ENCODE results near the gene MRPL55.

The MRPL55 gene

DNA sequence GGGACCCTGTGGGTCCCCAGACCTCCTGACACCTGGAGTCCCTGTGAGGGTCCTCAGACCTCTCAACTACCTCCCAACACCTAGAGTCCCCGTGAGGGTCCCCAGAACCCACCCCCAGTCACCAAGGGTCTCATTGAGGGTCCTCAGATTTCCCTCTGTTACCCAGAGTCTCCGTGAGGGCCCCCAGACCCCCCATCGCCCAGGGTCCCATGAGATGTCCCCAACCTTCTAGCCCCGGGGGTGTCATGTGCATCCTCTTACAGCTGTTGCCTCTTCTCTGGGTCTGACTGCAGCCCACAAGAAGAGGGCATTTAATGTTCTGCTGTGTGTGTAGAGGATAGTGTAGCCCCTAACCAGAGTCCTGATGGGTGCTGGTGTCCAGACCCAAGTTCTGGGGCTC lies 38.7 kb upstream of the MRPL55 start:
- no peak for DNase-seq (ENCODE audit: low read depth in 2 of 2)

DNA sequence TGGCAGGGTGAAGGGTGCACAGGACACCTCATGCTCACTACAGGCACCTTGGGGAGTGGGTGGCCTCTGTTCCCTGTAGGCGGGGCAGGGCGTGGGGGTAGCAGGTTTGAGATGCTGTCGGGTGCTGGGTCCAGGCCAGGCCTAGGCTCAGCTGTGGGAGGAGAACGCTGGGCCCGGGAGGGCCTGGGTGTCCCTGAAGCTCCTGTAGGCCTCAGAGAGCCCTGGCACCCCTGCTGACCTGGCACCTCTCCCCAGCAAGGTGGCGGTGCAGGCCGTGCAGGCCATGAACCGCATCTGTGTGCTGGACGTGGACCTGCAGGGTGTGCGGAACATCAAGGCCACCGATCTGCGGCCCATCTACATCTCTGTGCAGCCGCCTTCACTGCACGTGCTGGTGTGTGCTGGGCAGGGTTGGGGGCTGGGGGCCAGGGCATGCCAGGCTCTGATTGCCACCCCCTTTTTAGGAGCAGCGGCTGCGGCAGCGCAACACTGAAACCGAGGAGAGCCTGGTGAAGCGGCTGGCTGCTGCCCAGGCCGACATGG lies 38.1 kb upstream of the MRPL55 start:
- no peak for DNase-seq (ENCODE audit: low read depth in 2 of 2)

DNA sequence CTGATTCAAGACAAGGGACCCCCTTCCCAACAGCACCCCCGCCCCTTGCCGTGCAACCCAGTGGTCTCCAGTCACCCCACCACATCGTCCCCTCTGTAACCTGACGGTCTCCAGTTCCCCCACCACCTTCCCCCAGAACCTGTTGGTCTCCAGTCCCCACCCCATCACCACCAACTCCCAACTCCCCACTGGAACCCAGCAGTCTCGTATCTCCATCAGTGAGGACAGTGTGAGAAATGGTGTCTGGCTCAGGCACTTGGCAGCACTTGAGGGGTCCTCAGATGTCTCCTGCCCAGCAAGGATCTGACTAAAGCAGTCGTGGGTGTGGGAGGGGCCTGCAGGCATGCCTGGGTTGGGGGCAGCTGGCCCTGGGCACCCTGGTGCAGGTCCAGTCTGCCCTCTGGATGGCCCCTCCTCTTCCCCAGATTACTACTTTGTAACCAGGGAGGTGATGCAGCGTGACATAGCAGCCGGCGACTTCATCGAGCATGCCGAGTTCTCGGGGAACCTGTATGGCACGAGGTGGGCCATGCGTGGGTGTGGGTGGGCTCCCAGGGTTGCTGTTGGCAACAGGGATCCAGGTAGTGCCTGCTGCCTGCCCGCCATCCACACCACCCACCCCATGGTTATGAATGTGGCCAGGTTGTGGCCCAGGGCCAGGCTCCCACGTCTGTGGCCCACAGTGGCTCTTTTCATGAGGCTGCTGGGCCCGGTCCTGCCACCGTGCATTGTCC lies 37.5 kb upstream of the MRPL55 start:
- DNase-seq (ENCODE audit: low read depth in 2 of 2) = no peak

DNA sequence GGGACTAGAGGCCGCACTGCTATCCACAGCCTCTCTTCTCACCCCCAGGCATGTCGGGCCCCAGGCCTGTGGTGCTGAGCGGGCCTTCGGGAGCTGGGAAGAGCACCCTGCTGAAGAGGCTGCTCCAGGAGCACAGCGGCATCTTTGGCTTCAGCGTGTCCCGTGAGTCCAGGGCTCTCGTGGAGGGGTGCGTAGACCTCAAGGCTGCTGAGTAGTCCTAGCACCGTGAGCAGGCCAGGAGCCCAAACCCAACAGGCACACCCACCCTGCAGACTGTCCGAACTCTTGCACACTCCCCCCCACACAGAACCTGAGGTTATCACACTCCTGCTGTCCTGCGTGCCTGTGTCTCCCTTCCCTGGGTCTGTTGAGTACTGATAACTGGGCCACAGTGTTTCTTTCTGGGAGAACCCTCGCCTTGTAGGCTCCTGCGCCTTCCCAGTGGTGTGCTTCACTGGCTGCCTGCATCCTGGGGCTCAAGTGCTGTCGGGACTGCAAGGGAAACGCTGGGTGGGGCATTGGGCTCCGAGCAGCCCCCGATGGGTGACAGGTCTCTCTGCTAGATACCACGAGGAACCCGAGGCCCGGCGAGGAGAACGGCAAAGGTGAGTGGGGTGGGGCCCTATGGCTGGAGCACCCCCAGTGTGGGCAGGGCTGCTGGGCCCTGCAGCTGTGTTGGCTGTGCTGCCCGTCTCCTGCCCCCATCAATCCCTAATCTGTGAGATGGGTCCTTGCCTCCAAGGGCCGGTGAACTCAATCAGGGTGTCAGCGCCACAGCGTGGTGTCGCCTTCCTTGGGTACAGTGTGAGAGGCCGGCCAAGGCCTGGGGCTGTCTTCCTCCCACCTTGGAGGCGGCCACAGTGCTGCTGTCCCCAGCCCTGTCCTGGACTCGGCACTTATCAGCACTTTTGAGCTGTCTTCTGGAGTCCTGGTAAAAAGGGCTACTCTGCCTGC lies 36.6 kb upstream of the MRPL55 start:
- DNase-seq (ENCODE audit: low read depth in 2 of 2) = no peak

DNA sequence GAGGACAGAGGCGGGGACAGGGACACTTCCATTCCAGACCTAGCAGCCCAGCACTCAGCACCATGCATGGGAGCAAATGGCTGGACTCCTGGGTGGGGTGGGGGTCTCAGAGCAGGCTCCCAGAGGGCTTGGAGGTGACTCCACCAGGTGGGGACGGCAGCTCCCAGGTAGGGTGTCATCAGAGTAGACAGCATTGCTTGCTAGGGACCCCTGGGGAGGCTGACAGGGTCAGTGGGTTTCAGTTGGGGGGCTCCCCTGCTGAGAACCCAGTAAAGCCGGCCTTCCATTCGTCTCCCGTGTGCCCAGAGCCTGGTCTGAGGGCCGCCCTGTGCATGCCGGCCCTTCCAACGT lies 35.9 kb upstream of the MRPL55 start:
- DNase-seq (ENCODE audit: low read depth in 2 of 2) = no peak

DNA sequence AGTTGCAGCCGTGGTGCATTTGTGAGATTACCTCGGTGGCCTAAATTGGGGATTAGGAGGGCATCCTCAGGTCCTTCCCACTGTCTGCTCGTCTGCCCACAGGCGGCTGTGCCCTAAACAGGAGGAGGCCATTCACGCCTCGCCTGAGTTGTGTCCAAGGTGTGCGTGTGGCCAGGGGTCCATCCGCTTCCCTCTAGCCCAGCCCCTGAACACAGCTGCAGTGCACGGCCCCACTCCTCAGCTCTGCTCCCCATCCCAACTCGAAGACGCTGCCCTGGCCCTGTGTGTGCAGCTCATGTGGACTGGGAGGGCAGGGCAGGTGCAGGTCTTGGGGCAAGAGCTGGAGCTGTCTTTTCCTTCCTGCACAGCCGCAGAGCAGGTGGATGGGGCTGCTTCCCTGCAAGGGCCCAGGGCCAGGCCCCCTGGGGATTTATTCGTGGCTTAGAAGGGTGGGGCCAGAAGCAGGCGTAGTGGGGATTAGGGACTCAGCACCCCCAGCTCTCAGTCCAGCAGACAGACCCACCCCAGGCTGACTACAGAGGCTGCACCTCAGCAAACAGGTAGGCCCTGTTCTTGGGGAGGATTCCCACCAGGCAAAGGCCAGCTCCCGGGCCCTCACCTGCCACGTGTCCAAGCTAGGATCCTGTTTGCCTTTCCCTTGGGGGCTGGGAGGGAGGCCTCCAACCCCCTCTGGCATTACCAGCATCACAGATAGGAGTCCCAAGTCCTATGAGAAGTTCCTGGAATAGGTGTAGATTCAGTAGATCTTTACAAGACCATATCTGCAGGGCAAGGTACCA lies 35.3 kb upstream of the MRPL55 start:
- DNase-seq (ENCODE audit: low read depth in 2 of 2) = no peak

DNA sequence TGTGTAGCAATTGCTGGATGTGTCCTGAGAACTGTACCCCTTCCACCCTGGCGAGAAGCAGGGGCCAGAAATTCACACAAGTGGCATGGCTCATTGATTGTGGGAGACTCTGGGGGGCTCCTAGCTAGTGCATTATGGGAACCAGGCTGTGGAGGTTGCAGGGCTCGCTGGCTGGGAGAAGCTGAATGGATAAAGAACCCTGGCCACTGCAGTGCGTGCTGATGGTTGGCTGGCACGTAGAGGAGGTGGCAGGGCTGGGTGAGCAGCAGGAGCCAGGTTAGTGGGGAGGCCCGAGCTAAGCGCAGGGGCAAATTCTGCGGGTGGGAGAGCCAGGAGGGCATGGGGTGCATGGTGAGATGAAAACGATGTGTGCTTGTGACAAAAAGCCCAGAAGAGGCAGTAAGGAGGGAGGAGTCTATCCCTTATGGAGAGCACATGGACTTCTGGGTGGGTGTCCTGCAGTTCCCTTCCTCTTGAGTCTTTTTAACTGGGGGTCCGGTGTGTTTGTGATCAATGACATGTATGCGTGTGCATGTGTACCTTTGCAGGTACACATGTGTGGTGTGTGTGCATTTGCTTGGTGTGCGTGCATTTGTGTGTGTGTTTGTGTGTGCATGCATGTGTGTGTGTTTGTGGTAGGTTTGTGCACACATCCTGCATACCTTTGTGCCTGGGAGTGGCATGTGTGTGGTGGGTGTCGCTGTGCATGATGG lies 34.5 kb upstream of the MRPL55 start:
- no peak for DNase-seq (ENCODE audit: low read depth in 2 of 2)

DNA sequence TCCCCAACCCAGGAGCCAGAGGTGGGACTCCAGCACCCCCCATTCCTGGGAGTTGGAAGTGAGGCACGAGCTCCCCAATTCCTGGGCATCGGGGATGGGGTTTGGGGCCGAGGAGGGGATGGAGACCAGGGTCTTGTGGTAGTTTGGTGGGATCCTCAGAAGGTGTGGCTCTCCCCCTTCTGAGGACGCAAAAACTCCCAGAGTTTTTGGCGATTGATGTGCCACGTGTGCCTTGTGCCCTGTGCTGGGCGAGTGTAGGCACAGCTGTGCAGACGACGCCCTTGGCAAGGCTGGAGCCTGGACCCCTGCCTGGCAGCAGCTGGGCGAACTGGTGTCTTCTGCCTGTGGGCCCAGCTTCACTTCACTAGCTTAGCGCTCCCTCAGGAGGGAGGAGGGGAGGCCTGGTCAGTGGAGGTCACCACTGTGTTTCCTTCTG lies 33.6 kb upstream of the MRPL55 start:
- DNase-seq (ENCODE audit: low read depth in 2 of 2) = no peak

DNA sequence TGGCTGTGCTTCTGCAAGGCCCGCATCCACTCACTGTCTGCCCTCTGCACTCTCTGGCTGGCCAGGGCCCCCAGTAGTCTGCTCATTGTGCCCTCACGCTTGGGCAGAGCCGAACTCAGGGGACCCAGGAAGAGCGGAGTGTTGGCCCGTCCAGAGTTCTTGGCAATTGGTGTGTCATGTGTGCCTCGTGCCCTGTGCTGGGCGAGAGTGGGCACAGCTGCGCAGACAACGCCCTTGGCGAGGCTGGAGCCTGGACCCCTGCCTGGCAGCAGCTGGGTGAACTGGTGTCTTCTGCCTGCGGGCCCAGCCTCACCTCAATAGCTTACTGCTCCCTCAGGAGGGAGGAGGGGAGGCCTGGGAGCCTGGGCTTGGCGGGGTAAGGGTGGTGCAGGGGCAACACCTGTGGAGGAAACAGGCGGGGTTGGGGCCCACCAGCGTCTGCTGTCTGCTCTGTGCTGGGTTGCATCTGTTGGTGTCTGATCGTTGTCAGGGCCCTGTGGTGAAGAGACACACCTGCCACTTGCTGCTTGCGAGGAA lies 33.1 kb upstream of the MRPL55 start:
- DNase-seq (ENCODE audit: low read depth in 2 of 2) = no peak

DNA sequence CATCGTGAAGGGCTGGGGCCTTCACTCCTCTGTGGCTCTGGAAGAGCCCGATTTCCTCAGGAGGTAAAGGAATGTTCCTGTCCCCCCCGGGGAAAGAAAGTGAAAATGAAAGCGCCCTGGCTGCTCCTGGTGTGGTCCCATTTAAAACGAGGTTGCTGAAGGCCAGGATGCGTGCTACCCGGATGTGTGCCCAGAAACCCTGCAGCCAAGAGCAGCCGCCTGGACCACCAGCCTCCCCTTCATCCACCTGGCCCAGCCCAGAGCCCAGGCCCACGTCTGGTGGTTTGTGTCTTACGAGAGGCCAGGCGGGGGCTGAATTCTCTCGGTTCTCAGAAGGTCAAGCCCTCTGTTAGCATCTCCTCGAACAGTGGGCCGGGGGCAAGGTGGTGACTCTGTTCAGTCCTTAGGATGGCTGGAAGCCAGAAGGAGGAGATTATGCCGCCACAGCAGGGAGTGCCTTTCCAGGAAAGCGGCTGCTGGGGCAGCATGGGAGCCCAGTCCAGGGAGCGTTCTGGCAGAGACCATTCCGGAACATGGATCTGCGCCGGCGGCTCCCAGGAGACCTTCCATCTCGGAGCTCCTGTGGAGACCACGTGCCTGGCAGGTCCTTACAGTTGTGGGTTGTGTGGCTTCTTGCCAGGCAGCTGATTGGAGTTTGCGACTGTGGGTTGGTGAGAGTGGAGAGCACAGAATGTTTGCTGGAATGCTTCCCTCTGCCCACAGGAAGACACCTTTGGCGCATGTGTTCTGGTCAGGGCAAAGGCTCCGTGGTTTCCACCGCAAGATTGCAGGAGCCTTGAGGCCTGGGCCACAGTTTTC lies 32.3 kb upstream of the MRPL55 start:
- no peak for DNase-seq (ENCODE audit: low read depth in 2 of 2)

DNA sequence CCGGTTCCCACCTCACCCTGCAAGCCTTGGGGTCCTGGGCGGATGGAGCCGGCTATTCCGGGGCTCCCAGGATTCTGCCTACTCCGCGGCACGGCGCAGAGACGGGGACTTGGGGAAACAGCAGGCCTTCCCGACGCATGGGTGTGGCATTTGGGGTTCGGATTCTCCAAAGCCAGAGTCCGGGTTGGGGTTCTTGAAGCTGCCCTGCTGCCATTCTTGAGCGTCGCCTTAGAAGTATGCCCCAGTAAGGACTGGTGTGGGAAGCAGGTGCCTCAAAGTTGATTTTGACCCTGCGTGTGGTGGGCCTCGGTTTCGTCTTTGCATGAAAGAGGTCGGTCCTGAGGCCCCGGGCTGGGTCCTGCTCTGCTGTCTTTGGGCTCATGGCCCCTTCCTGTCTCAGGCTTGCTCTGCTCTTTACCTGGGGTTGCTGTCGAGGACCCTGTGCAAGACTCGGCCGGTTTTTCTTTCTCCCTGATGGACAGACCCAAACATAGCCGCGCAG lies 31.7 kb upstream of the MRPL55 start:
- no peak for DNase-seq (ENCODE audit: low read depth in 2 of 2)

DNA sequence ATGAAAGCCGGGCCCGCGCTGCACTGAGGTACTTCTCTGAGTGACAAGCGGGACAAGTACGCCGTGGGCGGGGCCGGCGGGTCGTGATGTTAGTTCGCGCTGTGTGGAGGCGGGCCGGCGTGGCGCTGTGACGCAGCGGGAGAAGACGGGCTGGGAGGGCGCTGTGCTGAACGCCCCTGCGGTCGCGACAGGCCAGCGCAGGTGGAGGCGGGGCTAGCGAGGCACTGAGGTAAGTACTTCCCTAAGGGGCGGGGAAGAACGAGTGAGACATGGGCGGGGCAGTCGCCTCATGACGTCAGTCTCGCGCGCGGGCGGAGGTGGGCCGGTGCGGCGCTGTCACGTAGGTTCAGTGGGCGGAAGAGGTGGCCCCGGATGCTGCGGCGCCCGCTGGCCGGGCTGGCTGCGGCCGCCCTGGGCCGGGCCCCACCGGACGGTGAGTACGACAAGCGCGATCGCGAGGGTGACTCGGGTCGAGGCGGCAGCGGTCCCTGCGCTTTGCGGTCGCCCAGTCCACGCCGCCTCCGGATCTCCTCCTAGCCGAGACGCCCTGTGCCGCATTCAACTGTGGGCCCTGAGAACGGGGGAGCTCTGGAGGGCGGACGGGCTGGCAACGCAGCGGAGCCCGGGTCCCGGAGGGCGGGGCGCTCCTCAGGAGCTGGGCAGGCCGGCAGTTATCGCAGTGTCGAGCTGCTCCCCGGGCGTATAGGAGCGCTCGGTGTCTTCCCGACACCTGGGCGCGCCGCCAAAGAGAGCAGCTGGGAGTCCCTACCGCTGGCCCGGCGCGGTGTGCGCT lies 31.0 kb upstream of the MRPL55 start, which contains the start of gene GUK1:
GUK1 (plus strand) TSS at position 349 of the 793 bp plus-strand sequence; CDS start at position 373, 24 bp downstream.
- peak; percentile 100 for DNase-seq (ENCODE audit: low read depth in 2 of 2)

DNA sequence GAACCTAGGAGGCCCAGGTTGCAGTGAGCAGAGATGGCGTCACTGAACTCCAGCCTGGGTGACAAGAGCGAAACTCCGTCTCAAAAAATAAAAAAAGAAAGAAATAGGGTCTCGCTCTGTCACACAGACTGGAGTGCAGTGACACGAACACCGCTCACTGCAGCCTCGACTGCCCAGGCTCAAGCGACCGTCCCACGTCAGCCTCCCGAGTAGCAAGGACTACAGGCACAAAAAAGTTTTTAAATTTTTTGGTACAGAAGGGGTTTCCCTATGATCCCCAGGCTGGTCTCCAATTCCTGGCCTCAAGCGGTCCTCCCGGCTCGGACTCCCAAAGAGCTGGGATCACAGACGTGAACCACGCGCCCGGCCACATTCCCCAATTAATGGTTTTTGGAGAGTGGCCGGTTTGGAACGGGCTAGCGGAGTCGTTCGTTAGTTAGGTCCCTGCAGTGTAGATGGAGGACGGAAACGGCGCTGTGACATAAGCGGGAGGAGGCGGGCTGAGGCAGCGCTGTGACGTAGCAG lies 30.4 kb upstream of the MRPL55 start:
- no peak for DNase-seq (ENCODE audit: low read depth in 2 of 2)

DNA sequence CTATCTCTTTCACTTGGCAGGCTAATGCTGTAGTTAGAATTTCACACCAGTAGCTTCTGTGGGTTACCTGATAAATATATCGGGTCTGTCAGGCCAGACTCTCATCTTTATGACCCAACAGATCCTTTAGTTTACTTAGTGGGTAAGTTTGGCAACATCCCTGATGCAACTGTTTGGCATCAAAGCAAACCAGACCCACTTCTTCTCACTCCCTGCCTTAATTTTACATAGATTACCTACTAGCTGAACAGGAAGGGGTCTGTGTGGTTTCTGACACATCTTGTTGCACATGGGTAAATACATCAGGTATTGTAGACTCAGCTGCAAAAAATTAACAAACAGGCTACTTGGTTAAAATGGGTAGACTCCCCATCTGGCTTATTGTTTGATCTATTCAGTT lies 27.8 kb upstream of the MRPL55 start:
- DNase-seq (ENCODE audit: low read depth in 2 of 2) = no peak

DNA sequence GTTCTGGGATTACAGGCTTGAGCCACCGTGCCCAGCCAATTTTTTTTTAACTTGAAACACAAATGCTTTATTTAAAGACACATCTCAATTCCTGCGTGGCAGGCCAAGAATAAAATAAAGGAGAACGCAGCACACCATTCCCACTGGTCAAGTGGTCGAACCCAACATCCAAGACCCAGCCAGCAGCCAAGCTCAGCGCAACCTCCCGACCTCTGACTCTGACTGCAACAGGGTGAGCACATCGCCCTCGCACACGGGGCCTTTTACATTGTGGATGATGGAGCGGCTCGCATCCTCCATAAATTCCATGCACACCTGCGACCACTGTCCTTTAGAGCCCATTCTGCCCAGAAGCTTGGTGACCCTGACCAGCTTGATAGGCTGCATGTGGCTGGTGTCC lies 25.5 kb upstream of the MRPL55 start:
- no peak for DNase-seq (ENCODE audit: low read depth in 2 of 2)

DNA sequence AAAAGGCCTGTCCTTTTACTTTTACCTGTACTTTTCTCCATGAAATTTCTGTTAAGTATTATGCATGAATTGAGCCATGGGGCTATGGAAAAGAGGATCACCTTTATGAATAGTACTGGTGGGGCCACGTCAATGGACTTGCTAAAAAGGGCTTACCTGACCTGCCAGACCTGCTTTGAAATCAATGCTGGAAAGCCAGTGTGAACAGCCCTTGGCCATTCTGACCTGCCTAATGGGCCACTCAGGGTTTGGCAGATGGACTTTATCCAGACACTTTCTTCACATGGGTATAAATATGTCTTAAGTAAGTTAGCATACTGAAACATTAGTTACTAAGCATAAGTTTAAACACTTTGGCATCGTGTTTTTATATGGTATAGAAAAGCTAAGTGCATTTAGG lies 22.7 kb upstream of the MRPL55 start:
- no peak for DNase-seq (ENCODE audit: low read depth in 2 of 2)

DNA sequence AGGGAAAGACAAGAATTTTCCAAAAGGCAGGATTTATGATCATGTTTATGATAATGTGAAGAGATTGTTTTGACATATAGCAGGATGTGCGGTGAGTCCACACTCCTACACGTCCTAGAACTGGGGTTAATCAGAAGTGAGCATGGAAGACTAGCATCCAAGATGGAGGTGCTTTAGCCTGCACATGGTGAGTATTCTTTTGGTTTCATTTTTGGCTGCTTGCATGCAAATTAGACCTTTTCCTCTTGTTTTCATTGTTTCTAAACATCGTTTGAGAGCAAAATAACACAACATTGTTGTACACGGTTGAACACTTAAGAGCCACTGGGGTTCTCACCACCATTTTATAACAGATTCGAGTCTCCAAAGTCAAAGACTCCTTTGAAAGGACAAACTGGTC lies 16.1 kb upstream of the MRPL55 start:
- DNase-seq (ENCODE audit: low read depth in 2 of 2) = no peak

DNA sequence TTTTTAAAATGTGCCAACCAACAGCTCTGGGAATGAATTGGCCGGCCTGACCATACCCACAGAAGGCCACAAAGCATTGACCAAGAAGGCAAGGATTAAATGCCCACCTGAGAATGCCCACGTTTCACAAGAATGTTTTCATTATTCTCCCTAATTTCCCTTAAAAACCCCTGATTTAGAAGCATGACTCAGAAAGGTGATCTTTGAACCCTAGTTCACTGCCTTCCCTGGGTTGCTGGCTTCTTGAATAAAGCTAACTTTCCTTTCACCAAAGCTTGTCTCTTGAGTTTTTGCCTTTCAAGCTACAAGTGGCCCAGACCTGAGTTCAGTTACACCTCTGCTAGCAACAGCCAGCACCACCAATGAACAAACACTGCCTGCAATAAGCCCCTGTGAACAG lies 14.4 kb upstream of the MRPL55 start:
- no peak for DNase-seq (ENCODE audit: low read depth in 2 of 2)

DNA sequence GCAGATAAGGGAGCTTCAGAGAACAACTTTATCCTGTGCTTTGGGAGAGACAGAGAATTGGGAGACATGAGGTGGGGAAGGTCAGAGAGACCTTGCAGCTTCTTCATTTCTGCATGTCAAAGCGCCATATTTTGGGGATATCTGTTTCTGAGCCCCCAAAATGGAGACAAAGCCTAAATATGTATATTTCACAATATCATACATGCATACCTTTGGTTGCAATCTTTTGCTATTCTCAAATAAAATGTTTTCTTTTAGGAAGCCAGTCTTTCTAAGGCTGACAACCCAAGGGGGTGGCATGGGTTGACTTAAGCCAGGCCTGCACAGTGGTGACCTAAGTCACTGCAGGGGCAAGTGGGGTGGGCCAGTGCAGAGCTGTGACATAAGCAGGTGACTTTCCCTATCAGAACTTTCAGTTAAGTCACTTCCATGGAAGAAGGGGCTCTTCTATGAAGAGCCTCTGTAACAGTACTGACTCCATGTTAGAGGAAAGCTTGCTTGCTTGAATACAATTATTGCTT lies 13.9 kb upstream of the MRPL55 start:
- no peak for DNase-seq (ENCODE audit: low read depth in 2 of 2)

Data from stimulated activated CD8-positive, alpha-beta memory T cell treated with anti-CD3 and anti-CD28 coated beads, Interleukin-15, amount 100 ng/mL, for 4 hours (primary cell).